ENCODE data around the gene ZNF79.

The ZNF79 gene

GRCh38 chr9:127423934-127424675 lies at the start of gene ZNF79:
Gene ZNF79 (plus strand): TSS chr9:127424382. CDS start chr9:127424788, 406 bp downstream.
- DNase-seq: peak; percentile 85

GRCh38 chr9:127380479-127380878 lies 43.7 kb upstream of the ZNF79 start:
- no peak for DNase-seq

DNA sequence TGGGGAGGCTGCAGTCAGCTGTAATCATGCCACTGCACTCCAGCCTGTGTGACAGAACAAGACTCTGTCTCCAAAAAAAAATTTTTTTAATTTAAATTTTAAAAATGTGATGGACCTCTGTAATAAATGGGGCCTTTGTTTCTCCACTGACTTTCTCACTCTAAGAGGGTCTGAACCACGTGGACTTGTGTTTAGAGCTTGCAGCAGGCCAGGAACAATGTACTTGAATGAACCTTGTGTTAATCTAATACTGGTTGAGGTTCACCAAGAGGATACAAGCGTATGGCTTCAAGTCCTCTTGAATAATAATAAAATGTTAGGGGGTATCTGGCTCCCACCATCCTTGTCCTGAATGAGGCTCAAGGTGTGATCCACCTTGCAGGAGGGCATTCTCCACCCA lies 41.6 kb upstream of the ZNF79 start:
- DNase-seq: no peak

DNA sequence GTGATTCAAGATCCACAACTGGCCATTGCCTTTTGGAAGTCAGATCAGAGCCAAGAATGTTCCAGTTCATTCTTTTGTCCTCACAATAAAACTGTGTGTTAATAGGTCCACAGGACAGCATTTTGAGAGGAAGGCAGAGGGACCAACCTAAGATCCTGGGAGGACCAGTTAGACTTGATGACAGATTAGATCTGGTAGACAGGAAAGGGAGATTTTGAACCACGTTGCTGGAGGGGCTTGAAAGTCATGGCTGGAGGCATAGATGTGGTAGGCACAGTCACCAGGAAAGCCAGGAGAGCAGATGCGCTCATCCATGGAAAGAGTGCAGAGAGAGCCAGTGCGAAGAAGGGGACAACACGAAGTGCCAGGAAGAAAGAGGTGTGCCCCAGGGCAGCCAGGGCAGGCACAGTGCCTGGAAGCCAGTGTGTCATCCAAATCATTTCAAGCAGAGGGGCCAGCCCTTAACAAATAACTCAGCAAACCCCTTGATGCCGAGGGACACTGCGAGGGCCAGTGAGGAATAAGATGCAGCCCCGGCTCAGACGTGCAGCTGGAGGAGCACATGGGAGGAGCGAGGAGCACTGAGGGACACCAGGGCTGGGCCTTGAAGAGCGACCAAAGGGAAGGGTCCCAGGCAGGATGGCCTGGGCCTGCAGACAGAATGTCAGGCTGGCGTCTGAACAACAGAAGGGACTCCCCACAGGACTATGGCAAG lies 40.0 kb upstream of the ZNF79 start:
- DNase-seq: no peak

- DNase-seq: no peak
Measured at GRCh38 chr9:127384901-127385300, 39.3 kb upstream of the ZNF79 start.

- DNase-seq: no peak
Measured at GRCh38 chr9:127386249-127386648, 37.9 kb upstream of the ZNF79 start.

- DNase-seq: no peak
Measured at GRCh38 chr9:127386981-127387380, 37.2 kb upstream of the ZNF79 start.

- DNase-seq: peak; percentile 75
Measured at GRCh38 chr9:127388037-127388855, 35.9 kb upstream of the ZNF79 start.

DNA sequence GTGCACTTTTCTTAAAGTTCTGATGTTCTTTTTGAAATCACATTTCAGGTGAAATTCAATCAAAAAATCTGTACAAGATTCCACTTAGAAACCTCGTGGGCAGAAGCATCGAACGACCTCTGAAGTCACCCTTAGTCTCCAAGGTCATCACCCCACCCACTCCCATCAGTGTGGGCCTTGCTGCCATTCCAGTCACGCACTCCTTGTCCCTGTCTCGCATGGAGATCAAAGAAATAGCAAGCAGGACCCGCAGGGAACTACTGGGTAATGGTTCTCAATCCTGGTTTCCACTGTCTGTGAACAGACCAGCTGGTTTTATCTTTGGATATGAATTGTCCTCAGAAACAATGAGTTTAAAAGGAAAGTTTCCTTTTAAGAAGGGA lies 35.3 kb upstream of the ZNF79 start:
- no peak for DNase-seq

- no peak for DNase-seq
Measured at GRCh38 chr9:127389381-127390247, 34.6 kb upstream of the ZNF79 start.

DNA sequence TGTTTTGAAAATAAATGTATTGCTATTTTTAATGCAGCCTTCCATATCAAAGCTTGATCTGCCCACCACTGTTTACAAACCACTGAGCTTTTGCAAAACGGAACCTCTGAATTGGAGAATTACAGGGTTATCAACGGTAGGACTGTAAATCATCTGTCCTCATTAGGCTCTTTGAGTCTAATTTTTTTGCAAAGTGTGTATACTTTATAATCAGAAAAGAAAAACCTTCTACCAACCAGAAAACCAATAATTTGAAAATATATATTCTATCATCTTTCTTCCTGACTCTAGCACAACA lies 34.0 kb upstream of the ZNF79 start:
- DNase-seq: no peak

- no peak for DNase-seq
Measured at GRCh38 chr9:127390563-127390962, 33.6 kb upstream of the ZNF79 start.

DNA sequence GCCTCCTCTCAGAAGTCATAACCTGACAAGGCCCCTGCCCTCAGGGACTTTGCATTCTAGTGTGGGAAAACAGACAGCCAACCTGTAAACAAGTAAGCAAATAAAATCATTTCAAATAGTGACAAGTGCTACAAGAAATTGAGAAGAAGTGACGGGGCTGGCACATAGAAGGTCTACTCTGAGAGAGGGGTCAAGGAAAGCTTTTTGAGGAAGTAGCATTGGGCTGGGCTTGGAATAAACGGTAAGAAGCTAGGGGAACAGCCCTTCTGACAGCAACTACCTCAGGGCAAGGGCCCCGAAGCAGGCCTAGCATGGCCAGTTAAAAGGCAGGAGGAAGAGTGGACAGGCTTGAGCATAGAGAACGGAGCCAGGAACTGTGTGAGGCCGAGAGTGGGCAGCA lies 32.0 kb upstream of the ZNF79 start:
- DNase-seq: no peak

GRCh38 chr9:127392976-127393375 lies 31.2 kb upstream of the ZNF79 start:
- no peak for DNase-seq

GRCh38 chr9:127393645-127394044 lies 30.5 kb upstream of the ZNF79 start:
- no peak for DNase-seq

DNA sequence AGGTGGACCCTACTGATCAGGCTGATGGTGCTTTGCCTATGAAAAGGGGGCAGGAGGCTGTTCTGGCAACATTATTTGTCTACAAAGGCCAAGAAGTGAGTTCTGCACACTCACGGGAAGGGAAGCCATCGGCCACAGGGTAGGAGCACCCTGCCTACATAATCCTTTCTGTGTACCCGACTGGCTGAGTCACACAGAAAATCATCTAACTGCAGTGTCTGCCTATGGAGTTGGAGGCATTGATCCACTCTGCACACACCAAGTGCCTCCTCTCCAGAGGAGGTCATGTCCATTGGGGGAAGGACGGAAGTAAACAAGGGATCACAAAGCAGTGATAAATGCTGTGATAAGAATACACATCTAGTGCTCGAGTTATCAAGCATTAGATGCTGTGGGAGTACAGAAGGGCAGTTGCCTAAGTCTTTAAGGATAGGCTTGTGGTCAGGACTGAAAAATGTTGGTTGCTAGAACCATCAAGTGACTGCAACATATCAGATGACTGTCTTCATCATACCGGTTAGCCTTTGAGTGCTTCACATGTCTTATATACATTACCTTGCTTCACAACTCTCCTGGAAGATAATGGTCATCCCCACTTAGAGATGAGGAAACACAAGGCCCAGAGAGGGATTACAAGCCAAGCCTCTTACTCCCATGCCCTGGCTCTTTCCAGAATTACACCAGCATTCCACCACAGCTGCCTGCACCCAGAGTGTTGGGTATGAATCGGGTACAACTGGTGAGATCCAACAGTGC lies 28.5 kb upstream of the ZNF79 start:
- DNase-seq: no peak

DNA sequence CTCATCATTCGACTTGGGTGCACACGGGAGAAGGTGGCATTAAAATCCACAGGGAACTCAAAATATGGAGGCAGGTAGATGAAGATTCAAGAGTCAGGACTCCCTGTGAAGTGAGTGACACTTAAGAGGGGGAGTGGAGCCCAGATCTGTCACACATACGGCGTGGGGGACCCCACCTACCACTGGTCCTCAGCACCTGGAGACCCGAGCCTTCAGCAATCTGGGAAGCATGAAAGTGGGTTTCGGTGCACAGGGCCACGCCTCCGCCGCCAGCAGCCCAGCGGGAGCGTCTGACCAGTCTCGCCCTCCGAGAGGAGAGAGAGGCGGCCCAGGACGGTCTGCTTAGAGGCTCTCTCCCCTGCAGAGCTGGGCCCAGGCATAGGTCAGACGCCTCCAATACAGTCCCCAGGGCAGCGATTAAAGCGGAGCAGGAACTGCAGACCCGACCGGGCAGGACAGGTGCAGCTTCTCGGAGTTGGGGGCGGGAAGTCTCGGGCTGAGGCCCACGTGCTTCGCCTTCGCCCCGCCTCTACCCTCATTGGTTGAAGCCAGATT lies 27.9 kb upstream of the ZNF79 start:
- DNase-seq: no peak

GRCh38 chr9:127396808-127397645 lies 27.2 kb upstream of the ZNF79 start, which contains the start of gene SLC2A8:
Gene SLC2A8 (plus strand): TSS chr9:127397169. CDS start chr9:127397231, 62 bp downstream.
- peak; percentile 78 for DNase-seq

- no peak for DNase-seq
Measured at GRCh38 chr9:127397646-127398274, 26.4 kb upstream of the ZNF79 start.

- DNase-seq: no peak
Measured at GRCh38 chr9:127398275-127398647, 25.9 kb upstream of the ZNF79 start.

Measured in activated effector memory CD4-positive, alpha-beta T cell treated with Interleukin-2 at 50 U/mL for 16 hours (primary cell).